CMK (cell line): ENCODE data around the gene SERPINA3.
"Not testable (repeated sequence)": the region's sequence is repeated elsewhere in the genome, so short reads cannot be mapped to it uniquely, and the experiment has no call there.

Source experiments
- DNase-seq: peaks from one replicate; pipeline ENCODE4 v3.0.0-alpha.2; 2010; ENCODE audit warnings: low read depth

Gene SERPINA3

GRCh38 chr14:94633121-94633520, 20.9 kb downstream of the SERPINA3 start:
- DNase-seq, result no peak

- DNase-seq, result no peak
Observed at GRCh38 chr14:94635154-94635553, 23.0 kb downstream of the SERPINA3 start.

GRCh38 chr14:94636744-94637412, 24.7 kb downstream of the SERPINA3 start:
- DNase-seq, result no peak

GRCh38 chr14:94637814-94638213, 25.6 kb downstream of the SERPINA3 start:
- DNase-seq, result not testable (repeated sequence)

GRCh38 chr14:94638339-94638738, 26.1 kb downstream of the SERPINA3 start:
- DNase-seq, result no peak

GRCh38 chr14:94638961-94639817, 27.0 kb downstream of the SERPINA3 start:
- no peak for DNase-seq

GRCh38 chr14:94640721-94641631, 28.8 kb downstream of the SERPINA3 start:
- DNase-seq, result no peak

GRCh38 chr14:94641632-94641955, 29.4 kb downstream of the SERPINA3 start:
- no peak for DNase-seq

GRCh38 chr14:94643316-94644101, 31.3 kb downstream of the SERPINA3 start:
- no peak for DNase-seq

GRCh38 chr14:94644102-94644535, 31.9 kb downstream of the SERPINA3 start:
- DNase-seq, result no peak

- DNase-seq, result no peak
Observed at GRCh38 chr14:94646066-94646465, 33.9 kb downstream of the SERPINA3 start.

- DNase-seq, result no peak
Observed at GRCh38 chr14:94646481-94646880, 34.3 kb downstream of the SERPINA3 start.

- no peak for DNase-seq
Observed at GRCh38 chr14:94648801-94649200, 36.6 kb downstream of the SERPINA3 start.

GRCh38 chr14:94649543-94650443, 37.6 kb downstream of the SERPINA3 start:
- no peak for DNase-seq

- DNase-seq, result no peak
Observed at GRCh38 chr14:94650444-94650775, 38.2 kb downstream of the SERPINA3 start.

GRCh38 chr14:94650806-94651805, 38.9 kb downstream of the SERPINA3 start:
- DNase-seq, result no peak

- DNase-seq, result no peak
Observed at GRCh38 chr14:94653321-94653720, 41.1 kb downstream of the SERPINA3 start.

- DNase-seq, result no peak
Observed at GRCh38 chr14:94654071-94654861, 42.1 kb downstream of the SERPINA3 start.
